Skeletal muscle satellite cell (primary cell): Measurements from ENCODE around the gene PXT1. TPM values are rescaled to one million over a fixed set of nuclear protein-coding genes. Genes with fewer than 3 reads are reported as not detected.
"Not testable (repeated sequence)": the region's sequence is repeated elsewhere in the genome, so short reads cannot be mapped to it uniquely, and the experiment has no call there.

ENCODE experiments used
- H3K27me3 ChIP-seq: 2 replicates; pipeline ENCODE4 v1.7.0; 2013; ENCODE audit warnings: low read length; ENCODE audit not compliant: control insufficient read depth, insufficient read depth
- H3K36me3 ChIP-seq: 2 replicates; pipeline ENCODE4 v1.7.0; 2013; ENCODE audit warnings: mild to moderate bottlenecking, control low read depth, low read length; ENCODE audit not compliant: insufficient read depth
- H3K4me1 ChIP-seq: 2 replicates; pipeline ENCODE4 v1.7.0; 2013; ENCODE audit warnings: low read length; ENCODE audit not compliant: control insufficient read depth, insufficient read depth
- H3K4me2 ChIP-seq: 2 replicates; pipeline ENCODE4 v1.7.0; 2013; ENCODE audit warnings: mild to moderate bottlenecking, low read length
- H3K4me3 ChIP-seq: 2 replicates; pipeline ENCODE4 v1.7.0; 2013; ENCODE audit warnings: low read length
- H3K9ac ChIP-seq: 2 replicates; pipeline ENCODE4 v1.7.0; 2013; ENCODE audit warnings: mild to moderate bottlenecking, low read depth, low read length, moderate library complexity
- H3K9me3 ChIP-seq: replicated peaks from 2 replicates; pipeline ENCODE4 v1.7.0; 2013; ENCODE audit warnings: mild to moderate bottlenecking, control low read depth, low read length
- total RNA-seq: library from RNA; depleted of rRNA; stranded (reverse); fragments of >200 nt; gene quantifications from 2 replicates; pipeline ENCODE4 v1.2.3, GENCODE V29; 2012; rRNA removed

Gene PXT1
- total RNA-seq: under 0.01 TPM in 1 of 2 replicates, not detected in the other

GRCh38 chr6:36442671-36443470 lies at the start of gene PXT1, which contains the start of gene KCTD20:
Gene PXT1 (minus strand): TSS chr6:36442854. CDS start chr6:36426082, 16,772 bp downstream.
Gene KCTD20 (plus strand): TSS chr6:36443000. CDS start chr6:36470098, 27,098 bp downstream.
- Histone ChIP-seq H3K9ac (peak within 1 kb of the TSS; percentile 99), H3K4me1 (peaks cover 37% of the 10 kb centered on the region)

GRCh38 chr6:36492092-36492491 lies 49.4 kb upstream of the PXT1 start:
- Histone ChIP-seq H3K9ac (no peak overlapping the region), H3K4me1 (no peaks in the 10 kb centered on the region), H3K4me2 (no peak overlapping the region), H3K36me3 (peaks cover 57% of the 10 kb centered on the region), H3K4me3 (no peak overlapping the region), H3K27me3 (no peaks in the 10 kb centered on the region), H3K9me3 (no peaks in the 10 kb centered on the region)

More at GRCh38 chr6:36442671-36443470, at the start of gene PXT1, which contains the start of gene KCTD20:
- Histone ChIP-seq H3K4me2 (peak within 1 kb of the TSS; percentile 99), H3K27me3 (no peaks in the 10 kb centered on the region), H3K36me3 (no peaks in the 10 kb centered on the region), H3K4me3 (peak within 1 kb of the TSS; percentile 95), H3K9me3 (no peaks in the 10 kb centered on the region)

GRCh38 chr6:36491378-36491965 lies 48.8 kb upstream of the PXT1 start:
- Histone ChIP-seq H3K27me3 (no peaks in the 10 kb centered on the region), H3K36me3 (peaks cover 57% of the 10 kb centered on the region), H3K4me2 (no peak overlapping the region), H3K9me3 (no peaks in the 10 kb centered on the region), H3K4me3 (no peak overlapping the region), H3K4me1 (no peaks in the 10 kb centered on the region), H3K9ac (no peak overlapping the region)

- Histone ChIP-seq H3K4me1 (no peaks in the 10 kb centered on the region), H3K9ac (no peak overlapping the region), H3K4me2 (no peak overlapping the region), H3K9me3 (no peaks in the 10 kb centered on the region), H3K27me3 (no peaks in the 10 kb centered on the region), H3K36me3 (peaks cover 58% of the 10 kb centered on the region), H3K4me3 (no peak overlapping the region)
Observed at GRCh38 chr6:36489426-36489825, 46.8 kb upstream of the PXT1 start.

- Histone ChIP-seq H3K9me3 (no peaks in the 10 kb centered on the region), H3K4me2 (no peak overlapping the region), H3K36me3 (peaks cover 54% of the 10 kb centered on the region), H3K27me3 (no peaks in the 10 kb centered on the region), H3K4me1 (no peaks in the 10 kb centered on the region), H3K9ac (no peak overlapping the region), H3K4me3 (no peak overlapping the region)
Observed at GRCh38 chr6:36488221-36488620, 45.6 kb upstream of the PXT1 start.

- peaks cover 54% of the 10 kb centered on the region for H3K36me3 ChIP-seq
Observed at GRCh38 chr6:36487698-36488097, 45.0 kb upstream of the PXT1 start.

GRCh38 chr6:36484736-36485135 lies 42.1 kb upstream of the PXT1 start:
- H3K9me3 ChIP-seq: no peaks in the 10 kb centered on the region
- no peak overlapping the region for H3K4me2 ChIP-seq
- no peak overlapping the region for H3K9ac ChIP-seq
- H3K36me3 ChIP-seq: peaks cover 64% of the 10 kb centered on the region
- H3K27me3 ChIP-seq: no peaks in the 10 kb centered on the region
- H3K4me1 ChIP-seq: no peaks in the 10 kb centered on the region
- no peak overlapping the region for H3K4me3 ChIP-seq

More at GRCh38 chr6:36487698-36488097, 45.0 kb upstream of the PXT1 start:
- Histone ChIP-seq H3K9ac (no peak overlapping the region), H3K9me3 (no peaks in the 10 kb centered on the region), H3K4me2 (no peak overlapping the region), H3K27me3 (no peaks in the 10 kb centered on the region), H3K4me1 (no peaks in the 10 kb centered on the region), H3K4me3 (no peak overlapping the region)

- not testable (repeated sequence) for H3K27me3 ChIP-seq, H3K9ac ChIP-seq, H3K4me2 ChIP-seq, H3K4me1 ChIP-seq, H3K9me3 ChIP-seq, H3K4me3 ChIP-seq
- H3K36me3 ChIP-seq: peaks cover 60% of the 10 kb centered on the region
Observed at GRCh38 chr6:36483326-36483725, 40.7 kb upstream of the PXT1 start.

GRCh38 chr6:36479256-36479655 lies 36.6 kb upstream of the PXT1 start:
- no peaks in the 10 kb centered on the region for H3K9me3 ChIP-seq
- no peak overlapping the region for H3K4me2 ChIP-seq
- H3K4me3 ChIP-seq: no peak overlapping the region
- no peaks in the 10 kb centered on the region for H3K27me3 ChIP-seq
- H3K4me1 ChIP-seq: no peaks in the 10 kb centered on the region
- peaks cover 33% of the 10 kb centered on the region for H3K36me3 ChIP-seq
- no peak overlapping the region for H3K9ac ChIP-seq

GRCh38 chr6:36478051-36478526 lies 35.4 kb upstream of the PXT1 start:
- H3K4me2 ChIP-seq: no peak overlapping the region
- peaks cover 33% of the 10 kb centered on the region for H3K36me3 ChIP-seq
- no peak overlapping the region for H3K9ac ChIP-seq
- H3K9me3 ChIP-seq: no peaks in the 10 kb centered on the region
- no peaks in the 10 kb centered on the region for H3K4me1 ChIP-seq
- no peaks in the 10 kb centered on the region for H3K27me3 ChIP-seq
- H3K4me3 ChIP-seq: no peak overlapping the region

GRCh38 chr6:36469946-36470345 lies 27.3 kb upstream of the PXT1 start:
- no peak overlapping the region for H3K4me2 ChIP-seq
- no peak overlapping the region for H3K4me3 ChIP-seq
- H3K9ac ChIP-seq: no peak overlapping the region
- peaks cover 15% of the 10 kb centered on the region for H3K36me3 ChIP-seq
- no peaks in the 10 kb centered on the region for H3K4me1 ChIP-seq
- H3K27me3 ChIP-seq: no peaks in the 10 kb centered on the region
- no peaks in the 10 kb centered on the region for H3K9me3 ChIP-seq
